Renal cortical epithelial cell (primary cell): ENCODE data around the gene MYO5B. TPM values are rescaled to one million over a fixed set of nuclear protein-coding genes. Genes with fewer than 3 reads are reported as not detected.
"Not testable (repeated sequence)": the region's sequence is repeated elsewhere in the genome, so short reads cannot be mapped to it uniquely, and the experiment has no call there.

Experiments
- DNase-seq: peaks from one replicate; pipeline ENCODE4 v3.0.0-alpha.2; 2011; ENCODE audit warnings: low read depth
- total RNA-seq: library from RNA; depleted of rRNA; stranded (reverse); fragments of >200 nt; gene quantifications from 2 replicates; pipeline ENCODE4 v1.2.3, GENCODE V29; 2014

The MYO5B gene
- total RNA-seq, 1 donor from 2014 or later = 50.0 TPM

DNA sequence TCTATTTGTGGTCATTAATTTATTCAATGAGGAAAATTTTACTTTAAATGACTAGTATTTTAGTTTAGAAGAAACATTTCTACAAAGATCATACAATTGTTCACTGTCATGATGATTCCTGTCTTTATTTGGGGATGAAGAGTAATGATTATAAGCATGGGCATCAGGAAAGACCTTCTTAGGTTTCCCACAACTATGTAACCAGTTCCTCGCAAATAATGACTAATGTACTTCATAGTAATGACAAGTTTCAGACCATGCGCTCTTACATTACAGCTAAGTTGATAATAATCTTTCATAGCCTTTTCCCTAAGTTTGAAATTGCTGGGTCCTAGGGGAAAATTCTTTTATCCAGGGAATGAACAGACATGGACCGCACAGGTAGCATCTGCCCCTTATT, 90.5 kb downstream of the MYO5B start:
- DNase-seq = no peak

GRCh38 chr18:50099725-50100407, 95.1 kb downstream of the MYO5B start:
- peak; percentile 96 for DNase-seq

- DNase-seq = peak; percentile 89
These were observed 97.2 kb downstream of the MYO5B start for GRCh38 chr18:50097702-50098101.

DNA sequence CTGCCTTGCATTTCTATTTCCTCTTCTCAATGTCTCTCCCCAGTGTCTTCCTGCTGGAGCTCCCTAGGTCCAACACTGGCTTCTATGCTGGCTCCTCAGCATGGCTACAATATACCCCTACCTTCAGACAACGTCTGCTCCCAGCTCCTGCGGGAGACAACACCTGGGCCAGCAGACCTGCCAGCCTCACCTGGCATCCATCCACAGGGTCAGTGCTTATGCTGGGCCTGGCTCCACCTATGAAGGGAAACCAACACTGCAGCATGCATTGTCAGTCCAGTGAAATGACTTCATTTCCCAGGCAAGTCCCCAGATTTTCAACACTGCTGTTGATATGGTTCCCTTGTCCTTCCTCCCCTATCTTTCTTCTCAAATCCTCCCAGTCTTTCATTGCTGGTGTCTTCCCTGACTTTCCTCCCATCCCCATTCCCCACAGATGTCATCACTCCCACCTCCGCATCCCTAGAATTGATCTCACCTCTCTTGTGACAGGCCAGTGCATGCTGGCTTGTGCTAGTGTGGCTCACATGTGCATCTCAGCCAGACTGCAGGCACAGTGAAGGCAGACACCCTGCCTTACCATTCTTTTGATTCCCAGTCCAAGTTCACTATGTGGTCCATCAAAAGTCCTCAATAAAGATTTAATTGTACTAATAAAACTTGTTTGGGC, 98.0 kb downstream of the MYO5B start:
- no peak for DNase-seq

- DNase-seq = not testable (repeated sequence)
These were observed 100.2 kb downstream of the MYO5B start for GRCh38 chr18:50094786-50095185.

- no peak for DNase-seq
These were observed 100.7 kb downstream of the MYO5B start for GRCh38 chr18:50094221-50094773.

DNA sequence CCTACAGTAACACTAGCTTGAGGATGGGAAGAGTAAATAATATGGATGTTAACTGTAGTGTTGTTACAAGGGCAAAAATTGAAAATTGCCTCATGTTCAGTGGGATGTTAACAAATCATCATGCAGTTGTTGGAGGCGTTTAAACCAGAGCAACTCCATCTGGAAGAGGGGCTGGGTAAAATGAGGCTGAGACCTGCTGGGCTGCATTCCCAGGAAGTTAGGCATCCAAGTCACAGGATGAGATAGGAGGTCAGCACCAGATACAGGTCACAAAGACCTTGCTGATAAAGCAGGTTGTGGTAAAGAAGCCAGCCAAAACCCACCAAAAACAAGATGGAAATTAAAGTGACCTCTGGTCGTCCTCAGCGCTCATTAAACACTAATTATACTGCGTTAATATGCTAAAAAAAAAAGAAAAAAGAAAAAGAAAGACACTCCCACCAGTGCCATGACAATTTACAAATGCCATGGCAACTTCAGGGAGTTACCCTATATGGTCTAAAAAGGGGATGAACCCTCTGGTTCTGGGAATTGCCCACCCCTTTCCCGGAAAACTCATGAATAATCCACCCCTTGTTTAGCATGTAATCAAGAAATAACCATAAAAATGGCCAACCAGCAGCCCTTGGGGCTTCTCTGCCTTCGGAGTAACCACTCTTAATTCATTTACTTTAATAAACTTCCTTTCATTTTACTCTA, 101.4 kb downstream of the MYO5B start:
- DNase-seq = no peak

DNA sequence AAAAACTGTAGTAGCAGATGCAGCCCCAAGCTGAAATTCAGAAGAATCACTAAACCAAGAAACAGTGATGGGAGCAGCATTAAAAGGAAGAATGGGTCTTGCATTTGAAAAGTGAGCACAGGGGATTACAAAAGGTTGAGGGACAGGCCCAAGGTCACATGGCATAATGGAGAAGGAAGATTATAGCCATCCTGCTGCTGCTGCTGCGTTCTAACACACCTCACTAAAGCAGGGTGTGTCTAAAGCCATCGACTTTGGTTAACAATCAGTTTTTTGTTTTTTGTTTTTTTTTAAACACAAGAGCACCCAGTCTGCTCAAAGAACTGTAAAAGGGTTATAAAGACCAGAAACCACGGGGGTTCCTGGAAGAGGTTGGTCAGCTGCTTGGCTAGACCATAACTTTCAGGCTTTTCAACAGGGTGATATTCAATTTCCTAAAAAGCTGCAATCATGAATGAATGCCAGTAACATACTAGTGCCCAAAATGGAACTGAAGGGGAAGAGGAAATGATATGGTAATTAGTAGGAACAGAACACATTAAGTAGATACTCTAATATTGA, 102.6 kb downstream of the MYO5B start:
- no peak for DNase-seq

DNA sequence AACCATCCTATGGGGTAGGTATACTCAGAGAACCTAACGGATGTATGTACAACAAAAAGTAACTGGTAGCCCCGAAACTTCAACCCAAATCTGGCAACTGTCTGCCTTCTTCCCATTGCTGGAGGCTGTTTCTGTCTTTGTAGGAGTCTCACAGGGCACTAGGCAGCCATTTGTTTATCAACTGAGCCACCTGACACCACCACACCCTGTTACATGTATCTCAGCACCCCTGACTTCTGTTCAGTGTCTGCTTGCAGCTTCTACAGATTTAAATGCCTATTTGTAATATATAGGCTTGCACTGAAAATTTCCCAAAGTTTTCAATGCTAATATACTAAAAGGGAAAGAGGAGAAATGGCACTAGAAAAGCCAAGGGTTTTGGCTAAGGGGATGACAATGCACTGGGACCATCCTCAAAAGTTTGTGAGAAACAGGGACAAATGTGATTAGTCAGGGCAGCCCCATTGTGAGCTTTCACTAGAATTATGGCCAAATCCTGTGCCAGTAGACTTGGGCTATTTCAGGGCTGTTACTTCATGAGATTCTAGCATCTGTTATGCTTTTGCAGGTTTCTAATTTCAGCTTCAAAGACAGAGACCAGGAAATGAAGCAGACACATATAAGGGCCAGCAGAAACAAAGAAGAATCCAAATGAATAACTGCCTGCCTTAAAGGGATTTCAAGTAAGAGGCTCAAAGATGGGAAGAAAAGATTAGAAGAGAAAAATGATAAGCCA, 103.3 kb downstream of the MYO5B start:
- DNase-seq = no peak

GRCh38 chr18:50090370-50091312, 104.3 kb downstream of the MYO5B start:
- no peak for DNase-seq

DNA sequence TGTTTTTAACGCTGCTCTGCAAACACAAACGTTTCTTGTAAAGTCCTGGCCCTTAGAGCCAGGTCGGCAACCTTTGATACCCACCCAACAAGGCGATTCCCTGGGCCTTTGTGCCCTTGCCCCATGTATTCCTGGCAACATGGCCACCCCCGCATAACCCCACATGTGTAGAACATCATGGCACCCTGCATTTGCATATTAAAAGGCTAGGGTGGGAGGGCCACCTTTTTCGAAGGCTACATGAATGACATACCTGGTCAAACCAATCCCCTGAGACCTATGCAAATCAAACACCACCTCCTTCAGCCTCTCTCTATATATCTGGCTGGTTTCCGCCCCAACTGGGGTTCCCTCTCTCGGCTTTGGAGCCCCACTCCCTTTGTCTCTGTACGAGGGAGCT, 105.2 kb downstream of the MYO5B start:
- no peak for DNase-seq

GRCh38 chr18:50083708-50084107, 111.2 kb downstream of the MYO5B start:
- DNase-seq = no peak

DNA sequence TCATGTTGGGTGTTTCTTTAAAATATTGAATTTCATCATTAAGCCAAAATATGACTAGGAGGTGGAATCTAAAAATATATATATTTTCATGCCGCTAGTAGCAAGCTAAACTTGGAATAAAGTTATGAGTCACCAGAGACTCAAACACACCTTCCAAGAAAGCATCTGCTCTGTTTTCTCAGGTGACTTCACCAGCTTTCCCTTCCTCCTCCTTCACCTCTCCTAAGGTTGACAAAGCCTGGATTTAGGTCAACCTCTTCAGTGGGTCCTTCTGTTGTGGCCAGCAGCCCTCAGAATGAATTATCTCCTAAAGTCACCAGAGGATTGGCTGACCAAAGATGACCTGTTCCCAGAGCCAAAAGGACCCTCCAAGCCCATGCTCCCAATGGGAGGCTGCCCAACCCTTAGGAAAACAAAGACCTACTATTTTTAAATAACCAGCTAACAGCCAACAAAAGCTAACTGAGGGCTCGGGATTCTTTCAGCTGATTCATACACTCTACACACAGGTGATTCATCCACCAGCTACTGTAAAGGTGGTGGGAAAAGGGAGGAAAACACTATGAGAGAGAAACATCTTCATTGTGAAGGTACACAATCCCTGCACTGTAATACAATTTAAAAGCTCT, 113.9 kb downstream of the MYO5B start:
- DNase-seq = peak; percentile 90

- no peak for DNase-seq
These were observed 114.6 kb downstream of the MYO5B start for GRCh38 chr18:50080316-50080715.

GRCh38 chr18:50079571-50080295, 115.2 kb downstream of the MYO5B start:
- no peak for DNase-seq

GRCh38 chr18:50076277-50076676, 118.7 kb downstream of the MYO5B start:
- no peak for DNase-seq

DNA sequence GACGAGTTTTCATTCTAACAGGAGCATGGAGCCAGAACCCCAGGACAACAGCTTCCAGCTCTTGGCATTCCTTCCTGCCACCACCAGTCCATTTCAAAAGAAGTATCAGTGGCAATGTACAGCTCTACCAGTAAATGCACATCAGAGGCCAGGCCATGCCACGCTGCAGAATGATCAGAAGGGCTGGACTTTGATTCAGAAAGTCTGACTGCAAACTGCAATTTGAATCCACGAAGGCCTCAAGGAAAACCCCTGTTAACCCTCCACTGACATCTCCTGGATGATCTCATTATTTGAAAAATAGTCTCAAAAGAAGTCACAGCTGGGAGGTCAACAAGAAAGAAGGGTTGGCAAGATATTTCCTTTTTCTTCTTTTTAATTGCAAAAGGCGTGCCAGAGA, 119.2 kb downstream of the MYO5B start:
- DNase-seq = peak; percentile 54

GRCh38 chr18:50074404-50074803, 120.5 kb downstream of the MYO5B start:
- no peak for DNase-seq

DNA sequence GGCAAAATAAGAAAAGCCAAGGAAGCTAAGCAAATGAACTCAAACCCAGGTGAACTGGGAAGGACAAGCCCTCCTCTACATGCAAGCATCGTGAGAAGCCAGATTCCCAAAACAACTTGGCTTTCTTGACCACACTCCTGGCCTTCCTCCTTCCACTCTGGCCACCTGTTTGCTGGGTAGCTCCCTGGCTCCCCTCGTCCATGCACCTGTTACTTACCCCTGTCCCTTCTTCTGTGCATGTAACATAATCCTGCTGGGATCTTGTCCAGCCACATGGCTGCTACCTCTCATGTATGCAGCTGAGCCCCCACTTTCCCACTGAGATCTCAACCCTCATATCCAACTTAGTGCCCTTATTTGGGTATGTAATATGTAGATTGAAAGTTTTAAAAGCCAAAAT, 121.6 kb downstream of the MYO5B start:
- no peak for DNase-seq
